ENCODE results near the gene ATG7. TPM values are rescaled to one million over a fixed set of nuclear protein-coding genes. Genes with fewer than 3 reads are reported as not detected.
A peak's percentile ranks its signal among the peaks of the same experiment; 100 is the strongest.

Gene ATG7
- total and polyA plus RNA-seq, 3 experiments from 2014 or later: 13.8 to 28.2 (median 28.0) TPM

DNA sequence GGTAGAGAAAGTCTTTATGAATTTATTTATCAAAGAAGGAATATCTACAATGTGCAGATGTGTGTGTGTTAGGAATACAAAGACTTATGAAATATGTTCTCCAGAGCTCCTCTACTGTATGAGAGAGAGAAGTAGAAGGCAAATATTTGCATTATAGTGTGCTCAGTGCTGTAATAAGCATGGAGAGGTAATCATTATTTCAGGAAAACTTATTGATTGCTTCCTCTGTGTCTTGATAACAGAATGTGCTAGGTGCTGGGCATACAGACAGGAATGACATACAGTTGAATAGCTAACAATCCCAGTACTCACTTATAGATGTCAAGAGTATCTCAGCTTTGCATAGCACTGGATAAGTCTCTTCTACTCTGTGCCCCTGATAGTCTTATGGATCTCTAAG lies 30.2 kb downstream of the ATG7 start:
- CTCF ChIA-PET: no interaction called here
- peaks cover 21 to 83% (median 31%) of the 10 kb centered on the region in 3 donors for H3K36me3 Mint-ChIP-seq

DNA sequence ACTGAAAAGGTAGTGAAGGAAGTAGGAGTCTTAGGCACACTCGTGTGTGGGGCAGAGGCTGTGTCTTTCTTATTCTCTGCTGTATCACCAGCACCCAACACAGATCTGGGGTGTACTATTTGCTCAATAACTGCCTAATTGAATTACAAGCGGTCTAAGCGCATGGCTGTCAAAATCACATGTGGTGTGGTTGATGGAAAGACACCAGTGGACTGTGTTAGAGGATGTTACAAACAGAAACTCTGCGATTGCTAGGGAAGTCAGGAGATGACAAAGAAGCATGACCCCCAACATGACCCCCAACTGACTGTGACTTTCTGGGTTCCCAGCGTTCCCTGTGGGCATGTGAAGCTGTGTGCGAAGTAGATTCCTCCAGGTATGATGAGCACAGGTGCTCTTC lies 32.0 kb downstream of the ATG7 start:
- H3K36me3 Mint-ChIP-seq: peaks cover 15 to 83% (median 34%) of the 10 kb centered on the region in 3 donors
- no peaks in the 10 kb centered on the region for H3K9me3 Mint-ChIP-seq
- DNase-seq: no peak
- Histone ChIP-seq H3K27ac (ENCODE audit: low read depth, low read length) (no peak overlapping the region), H3K27me3 (ENCODE audit: insufficient read depth, low read length, poor library complexity, severe bottlenecking) (no peaks in the 10 kb centered on the region), H3K36me3 (ENCODE audit: insufficient read depth, low read length) (peaks cover 48% of the 10 kb centered on the region), H3K4me1 (ENCODE audit: insufficient read depth, low read length) (peaks cover 11% of the 10 kb centered on the region), H3K9me3 (ENCODE audit: low read length) (no peaks in the 10 kb centered on the region), H3K4me3 (ENCODE audit: low read length) (no peak overlapping the region)
- peaks cover 35 to 46% (median 44%) of the 10 kb centered on the region in 3 donors for H3K4me1 Mint-ChIP-seq
- H3K27ac Mint-ChIP-seq: no peak overlapping the region
- POLR2A ChIA-PET: no interaction called here
- CTCF ChIA-PET: no interaction called here
- no peaks in the 10 kb centered on the region for H3K27me3 Mint-ChIP-seq
- no peak overlapping the region for H3K4me3 Mint-ChIP-seq

More for the DNA sequence above, 30.2 kb downstream of the ATG7 start:
- Mint-ChIP-seq H3K27me3 (no peaks in the 10 kb centered on the region), H3K4me1 (peaks cover 32 to 42% (median 40%) of the 10 kb centered on the region in 3 donors), H3K9me3 (no peaks in the 10 kb centered on the region), H3K27ac (peak overlapping the region in 1 of 8 donors; percentile 55), H3K4me3 (no peak overlapping the region)
- POLR2A ChIA-PET: no interaction called here
- no peaks in the 10 kb centered on the region for H3K27me3 ChIP-seq (ENCODE audit: insufficient read depth, low read length, poor library complexity, severe bottlenecking)
- H3K36me3 ChIP-seq (ENCODE audit: insufficient read depth, low read length): peaks cover 31% of the 10 kb centered on the region
- H3K27ac ChIP-seq (ENCODE audit: low read depth, low read length): no peak overlapping the region
- peaks cover 11% of the 10 kb centered on the region for H3K4me1 ChIP-seq (ENCODE audit: insufficient read depth, low read length)
- no peak overlapping the region for H3K4me3 ChIP-seq (ENCODE audit: low read length)
- no peak for DNase-seq
- H3K9me3 ChIP-seq (ENCODE audit: low read length): no peaks in the 10 kb centered on the region

DNA sequence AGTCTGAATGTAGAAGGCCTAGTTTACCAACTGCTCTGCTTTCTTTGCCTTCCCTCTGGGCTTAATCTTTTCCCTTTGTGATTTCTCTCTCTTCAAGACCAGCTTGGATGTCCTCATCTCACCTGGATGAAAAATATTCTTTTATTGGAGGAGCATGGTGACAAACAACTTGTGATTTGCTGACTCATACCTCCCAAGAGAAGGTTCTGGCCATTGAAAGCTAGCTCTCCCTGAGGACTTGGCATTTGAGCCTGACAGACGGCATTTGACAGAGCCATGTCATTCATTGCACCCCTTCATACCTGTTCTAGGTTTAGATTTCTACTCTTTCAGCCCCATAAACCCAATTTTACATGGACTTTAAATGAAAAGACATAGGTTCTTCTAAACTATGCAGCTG lies 33.3 kb downstream of the ATG7 start:
- H3K27me3 ChIP-seq (ENCODE audit: insufficient read depth, low read length, poor library complexity, severe bottlenecking): no peaks in the 10 kb centered on the region
- no peaks in the 10 kb centered on the region for H3K9me3 Mint-ChIP-seq
- H3K4me1 Mint-ChIP-seq: peaks cover 32 to 42% (median 41%) of the 10 kb centered on the region in 3 donors
- H3K4me3 ChIP-seq (ENCODE audit: low read length): no peak overlapping the region
- peak overlapping the region in 4 of 8 donors; percentile 7 to 44 (median 18) for H3K27ac Mint-ChIP-seq
- no peaks in the 10 kb centered on the region for H3K27me3 Mint-ChIP-seq
- ChIA-PET POLR2A (no interaction called here), CTCF (interaction anchor here (1.3 kb wide), 1 partner anchor 67 kb away, joined by 3 read pairs; no protein-coding TSS in a partner anchor)
- DNase-seq: no peak
- H3K4me3 Mint-ChIP-seq: no peak overlapping the region
- H3K27ac ChIP-seq (ENCODE audit: low read depth, low read length): no peak overlapping the region
- no peaks in the 10 kb centered on the region for H3K9me3 ChIP-seq (ENCODE audit: low read length)
- H3K36me3 ChIP-seq (ENCODE audit: insufficient read depth, low read length): peaks cover 38% of the 10 kb centered on the region
- peaks cover 13 to 79% (median 34%) of the 10 kb centered on the region in 3 donors for H3K36me3 Mint-ChIP-seq
- H3K4me1 ChIP-seq (ENCODE audit: insufficient read depth, low read length): peaks cover 11% of the 10 kb centered on the region

DNA sequence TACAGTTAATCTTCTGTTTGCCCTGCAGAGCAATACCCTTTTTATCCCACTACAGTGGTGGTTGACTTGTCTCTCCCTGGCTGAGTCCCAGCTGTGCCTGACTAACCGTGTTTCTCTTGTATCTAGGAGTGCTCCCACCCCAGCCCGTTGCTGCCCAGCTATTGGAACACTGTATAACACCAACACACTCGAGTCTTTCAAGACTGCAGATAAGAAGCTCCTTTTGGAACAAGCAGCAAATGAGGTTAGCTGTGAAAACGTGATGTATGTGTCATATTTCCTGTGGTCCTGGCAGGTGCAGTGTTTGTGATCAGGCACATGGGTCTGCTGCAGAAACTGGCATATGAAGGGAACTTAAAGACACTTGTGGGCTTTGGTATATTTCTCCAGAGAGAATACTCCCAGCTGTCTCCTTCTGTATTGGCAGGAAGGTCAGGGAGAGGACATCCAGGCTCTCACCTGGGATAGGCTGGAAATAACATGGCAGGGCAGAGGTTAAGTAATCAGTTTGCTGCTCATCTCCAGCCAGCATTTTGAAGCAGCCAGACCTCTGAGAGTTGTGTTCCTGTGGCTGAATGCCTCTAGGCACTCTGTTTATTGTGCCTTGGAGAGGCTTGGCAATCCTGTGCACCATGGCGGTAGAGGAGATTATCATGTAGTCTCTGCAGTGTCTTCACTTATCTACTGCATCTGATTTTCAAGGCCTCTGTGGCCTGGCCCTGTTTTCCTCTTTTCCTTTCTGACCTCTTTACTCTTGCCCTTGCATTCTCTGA lies 34.8 kb downstream of the ATG7 start:
- Histone ChIP-seq H3K36me3 (ENCODE audit: insufficient read depth, low read length) (peaks cover 36% of the 10 kb centered on the region), H3K4me3 (ENCODE audit: low read length) (no peak overlapping the region), H3K27ac (ENCODE audit: low read depth, low read length) (peak overlapping the region; percentile 10), H3K27me3 (ENCODE audit: insufficient read depth, low read length, poor library complexity, severe bottlenecking) (no peaks in the 10 kb centered on the region), H3K9me3 (ENCODE audit: low read length) (no peaks in the 10 kb centered on the region), H3K4me1 (ENCODE audit: insufficient read depth, low read length) (peaks cover 11% of the 10 kb centered on the region)
- DNase-seq: peak in 3 of 5 donors; percentile 16 to 60 (median 24)
- peak overlapping the region in 5 of 7 donors; percentile 37 to 75 (median 62) for H3K4me3 Mint-ChIP-seq
- H3K9me3 Mint-ChIP-seq: no peaks in the 10 kb centered on the region
- H3K4me1 Mint-ChIP-seq: peaks cover 27 to 32% (median 31%) of the 10 kb centered on the region in 3 donors
- peak overlapping the region; percentile 23 to 93 (median 90) for H3K27ac Mint-ChIP-seq
- no peaks in the 10 kb centered on the region for H3K27me3 Mint-ChIP-seq
- POLR2A ChIA-PET: interaction anchor here (1.2 kb wide), 1 partner anchor 34 kb away, joined by 4 read pairs; no protein-coding TSS in a partner anchor
- peaks cover 13 to 78% (median 36%) of the 10 kb centered on the region in 3 donors for H3K36me3 Mint-ChIP-seq
- CTCF ChIA-PET: interaction anchor here (0.7 to 1.3 kb wide), 3 partner anchors 28 to 69 kb away, joined by 3 read pairs; no protein-coding TSS in a partner anchor

DNA sequence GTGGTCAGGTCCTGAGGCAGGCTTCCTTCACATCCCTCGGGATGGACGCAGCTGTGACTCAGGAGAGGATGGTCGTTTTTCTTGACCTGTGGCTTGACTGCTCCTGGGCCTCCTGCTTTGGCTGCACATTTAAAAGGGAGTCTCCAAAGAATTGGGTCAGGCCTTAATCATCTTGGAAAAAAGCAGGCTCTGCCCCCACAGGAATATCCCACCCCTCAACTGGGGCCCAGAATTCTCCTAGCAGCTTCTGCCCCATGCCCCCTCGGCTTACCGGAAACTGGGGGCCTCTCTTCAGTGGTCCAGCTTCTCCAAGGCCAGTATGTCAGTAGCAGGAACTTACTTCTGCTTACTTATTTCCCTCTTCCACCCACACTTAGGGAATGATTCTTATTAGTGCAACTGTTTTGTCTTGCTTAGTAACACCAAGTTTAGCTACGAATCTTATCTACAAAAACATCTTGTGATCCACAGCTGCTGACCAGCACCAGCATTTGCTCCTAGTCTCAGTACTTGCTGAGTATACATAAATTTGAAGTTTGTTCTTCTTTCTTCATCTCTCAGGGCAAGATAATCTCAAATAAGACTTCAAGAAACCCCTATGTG lies 35.7 kb downstream of the ATG7 start:
- H3K27me3 ChIP-seq (ENCODE audit: insufficient read depth, low read length, poor library complexity, severe bottlenecking): no peaks in the 10 kb centered on the region
- H3K36me3 Mint-ChIP-seq: peaks cover 13 to 77% (median 34%) of the 10 kb centered on the region in 3 donors
- H3K4me1 Mint-ChIP-seq: peaks cover 27 to 32% (median 31%) of the 10 kb centered on the region in 3 donors
- H3K27me3 Mint-ChIP-seq: no peaks in the 10 kb centered on the region
- CTCF ChIA-PET: no interaction called here
- H3K4me1 ChIP-seq (ENCODE audit: insufficient read depth, low read length): peaks cover 11% of the 10 kb centered on the region
- H3K27ac ChIP-seq (ENCODE audit: low read depth, low read length): no peak overlapping the region
- no peak for DNase-seq
- no peak overlapping the region for H3K4me3 ChIP-seq (ENCODE audit: low read length)
- H3K4me3 Mint-ChIP-seq: peak overlapping the region in 2 of 7 donors; percentile 27 to 74
- H3K9me3 ChIP-seq (ENCODE audit: low read length): no peaks in the 10 kb centered on the region
- peak overlapping the region in 6 of 8 donors; percentile 23 to 93 (median 68) for H3K27ac Mint-ChIP-seq
- POLR2A ChIA-PET: no interaction called here
- H3K36me3 ChIP-seq (ENCODE audit: insufficient read depth, low read length): peaks cover 34% of the 10 kb centered on the region
- no peaks in the 10 kb centered on the region for H3K9me3 Mint-ChIP-seq

DNA sequence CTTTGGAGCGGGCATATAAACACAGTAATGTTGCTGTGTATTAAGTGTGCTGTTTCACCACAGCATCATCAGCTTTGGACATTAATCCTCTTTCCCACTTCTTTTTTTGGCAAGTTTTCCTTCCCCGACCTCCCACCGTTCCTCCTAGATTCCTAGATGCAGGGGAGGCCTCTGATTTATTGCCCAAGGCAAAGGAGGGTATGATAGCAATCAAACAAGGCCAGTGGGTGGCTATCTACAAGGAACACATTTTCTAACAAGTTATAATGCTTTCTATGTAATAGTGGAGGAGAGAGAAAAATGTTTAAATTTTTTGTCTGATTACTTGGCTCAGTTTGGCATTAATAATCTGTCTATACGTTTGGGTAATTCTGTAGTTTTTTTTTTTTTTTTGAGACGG lies 38.1 kb downstream of the ATG7 start:
- Histone ChIP-seq H3K36me3 (ENCODE audit: insufficient read depth, low read length) (peaks cover 34% of the 10 kb centered on the region), H3K27me3 (ENCODE audit: insufficient read depth, low read length, poor library complexity, severe bottlenecking) (no peaks in the 10 kb centered on the region), H3K4me3 (ENCODE audit: low read length) (no peak overlapping the region), H3K27ac (ENCODE audit: low read depth, low read length) (no peak overlapping the region), H3K9me3 (ENCODE audit: low read length) (no peaks in the 10 kb centered on the region), H3K4me1 (ENCODE audit: insufficient read depth, low read length) (peaks cover 11% of the 10 kb centered on the region)
- Mint-ChIP-seq H3K4me1 (peaks cover 22 to 29% (median 24%) of the 10 kb centered on the region in 3 donors), H3K4me3 (no peak overlapping the region), H3K27ac (no peak overlapping the region), H3K27me3 (no peaks in the 10 kb centered on the region), H3K36me3 (peaks cover 16 to 85% (median 38%) of the 10 kb centered on the region in 3 donors), H3K9me3 (no peaks in the 10 kb centered on the region)
- no peak for DNase-seq
- CTCF ChIA-PET: interaction anchor here (1.2 kb wide), 1 partner anchor 74 kb away, joined by 3 read pairs; no protein-coding TSS in a partner anchor
- POLR2A ChIA-PET: no interaction called here

DNA sequence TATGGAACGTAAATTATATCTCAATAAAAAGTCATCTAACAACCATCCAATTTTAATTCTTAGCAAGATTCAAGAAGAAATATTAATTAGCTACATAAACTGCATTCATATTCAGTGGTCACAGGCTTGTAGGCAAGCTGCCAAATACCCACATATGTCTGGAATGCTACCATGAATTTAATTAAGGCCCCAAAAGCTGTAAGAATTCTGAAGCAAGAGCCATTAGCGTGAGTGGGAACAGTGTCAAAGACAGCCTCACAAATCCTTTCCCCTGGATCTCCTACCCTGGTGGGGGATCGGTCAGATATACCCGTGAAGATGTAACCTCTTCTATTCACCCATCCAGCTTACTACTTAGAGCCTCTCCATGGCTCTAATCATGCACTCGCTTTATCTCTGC lies 40.0 kb downstream of the ATG7 start:
- Mint-ChIP-seq H3K4me1 (peaks cover 5 to 11% (median 5%) of the 10 kb centered on the region in 3 donors), H3K9me3 (no peaks in the 10 kb centered on the region), H3K27ac (peak overlapping the region in 1 of 8 donors; percentile 9), H3K36me3 (peaks cover 27 to 88% (median 42%) of the 10 kb centered on the region in 3 donors), H3K27me3 (no peaks in the 10 kb centered on the region), H3K4me3 (no peak overlapping the region)
- no peaks in the 10 kb centered on the region for H3K27me3 ChIP-seq (ENCODE audit: insufficient read depth, low read length, poor library complexity, severe bottlenecking)
- CTCF ChIA-PET: interaction anchor here (1.2 kb wide), 1 partner anchor 23 kb away, joined by 3 read pairs; no protein-coding TSS in a partner anchor
- H3K36me3 ChIP-seq (ENCODE audit: insufficient read depth, low read length): peaks cover 38% of the 10 kb centered on the region
- POLR2A ChIA-PET: no interaction called here
- no peak overlapping the region for H3K27ac ChIP-seq (ENCODE audit: low read depth, low read length)
- H3K4me3 ChIP-seq (ENCODE audit: low read length): no peak overlapping the region
- H3K4me1 ChIP-seq (ENCODE audit: insufficient read depth, low read length): peaks cover 1% of the 10 kb centered on the region
- DNase-seq: no peak
- H3K9me3 ChIP-seq (ENCODE audit: low read length): no peaks in the 10 kb centered on the region

DNA sequence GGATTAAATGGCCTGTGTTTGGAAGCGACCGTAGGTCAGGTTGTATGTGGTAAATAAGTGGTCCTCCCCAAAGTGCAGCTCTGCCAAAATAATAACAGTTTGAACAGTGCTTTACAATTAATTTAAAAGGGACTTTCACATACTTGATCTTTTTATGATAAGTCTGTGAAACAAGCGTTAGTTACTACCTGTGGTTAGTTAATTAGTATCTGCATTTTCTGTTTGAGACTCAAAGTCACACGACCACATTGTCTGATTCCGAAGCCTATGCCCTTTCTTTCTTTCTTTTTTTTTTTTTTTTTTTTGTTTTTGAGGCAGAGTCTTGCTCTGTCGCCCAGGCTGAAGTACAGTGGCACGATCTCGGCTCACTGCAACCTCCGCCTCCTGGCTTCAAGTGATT lies 45.1 kb downstream of the ATG7 start:
- Mint-ChIP-seq H3K27me3 (no peaks in the 10 kb centered on the region), H3K36me3 (peaks cover 21 to 93% (median 50%) of the 10 kb centered on the region in 3 donors)

More for the DNA sequence above, 45.1 kb downstream of the ATG7 start:
- H3K27ac Mint-ChIP-seq: no peak overlapping the region
- Histone ChIP-seq H3K27ac (ENCODE audit: low read depth, low read length) (no peak overlapping the region), H3K4me1 (ENCODE audit: insufficient read depth, low read length) (no peaks in the 10 kb centered on the region), H3K27me3 (ENCODE audit: insufficient read depth, low read length, poor library complexity, severe bottlenecking) (no peaks in the 10 kb centered on the region), H3K9me3 (ENCODE audit: low read length) (no peaks in the 10 kb centered on the region), H3K36me3 (ENCODE audit: insufficient read depth, low read length) (peaks cover 30% of the 10 kb centered on the region), H3K4me3 (ENCODE audit: low read length) (no peak overlapping the region)
- no peak for DNase-seq
- ChIA-PET CTCF (no interaction called here), POLR2A (no interaction called here)
- no peak overlapping the region for H3K4me3 Mint-ChIP-seq
- H3K9me3 Mint-ChIP-seq: no peaks in the 10 kb centered on the region
- no peaks in the 10 kb centered on the region for H3K4me1 Mint-ChIP-seq
